ENCODE results near the gene CACNB4.

DNA sequence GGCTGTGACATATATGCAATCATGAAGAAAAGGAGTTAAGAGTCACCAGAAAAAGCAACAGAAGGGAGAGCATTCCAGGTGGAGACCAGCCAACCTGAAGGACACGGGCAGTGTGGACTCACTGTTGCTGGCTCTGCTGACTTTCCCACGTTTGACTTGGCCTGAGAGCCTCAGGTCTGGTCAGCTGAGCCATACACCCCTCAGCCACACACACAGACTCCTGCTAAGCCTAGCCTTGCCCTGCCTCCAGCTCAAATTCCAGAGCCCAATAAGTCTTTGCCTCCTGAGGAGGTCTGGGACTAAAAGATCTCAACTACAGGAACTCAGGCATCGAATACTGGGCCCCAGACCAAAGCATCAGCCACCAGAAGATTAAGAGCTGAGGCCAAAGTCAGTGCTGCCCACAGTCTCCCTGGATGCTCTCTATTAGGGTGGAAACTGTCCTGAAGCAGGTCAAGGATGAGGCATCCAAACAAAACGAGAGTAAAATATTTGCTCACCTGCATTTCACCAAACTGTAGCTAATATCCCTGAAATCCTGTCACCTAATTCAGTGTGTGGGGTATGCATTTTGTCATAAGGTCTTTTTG, 23.3 kb downstream of the CACNB4 start:
- TF ChIP-seq, protein P1, sequence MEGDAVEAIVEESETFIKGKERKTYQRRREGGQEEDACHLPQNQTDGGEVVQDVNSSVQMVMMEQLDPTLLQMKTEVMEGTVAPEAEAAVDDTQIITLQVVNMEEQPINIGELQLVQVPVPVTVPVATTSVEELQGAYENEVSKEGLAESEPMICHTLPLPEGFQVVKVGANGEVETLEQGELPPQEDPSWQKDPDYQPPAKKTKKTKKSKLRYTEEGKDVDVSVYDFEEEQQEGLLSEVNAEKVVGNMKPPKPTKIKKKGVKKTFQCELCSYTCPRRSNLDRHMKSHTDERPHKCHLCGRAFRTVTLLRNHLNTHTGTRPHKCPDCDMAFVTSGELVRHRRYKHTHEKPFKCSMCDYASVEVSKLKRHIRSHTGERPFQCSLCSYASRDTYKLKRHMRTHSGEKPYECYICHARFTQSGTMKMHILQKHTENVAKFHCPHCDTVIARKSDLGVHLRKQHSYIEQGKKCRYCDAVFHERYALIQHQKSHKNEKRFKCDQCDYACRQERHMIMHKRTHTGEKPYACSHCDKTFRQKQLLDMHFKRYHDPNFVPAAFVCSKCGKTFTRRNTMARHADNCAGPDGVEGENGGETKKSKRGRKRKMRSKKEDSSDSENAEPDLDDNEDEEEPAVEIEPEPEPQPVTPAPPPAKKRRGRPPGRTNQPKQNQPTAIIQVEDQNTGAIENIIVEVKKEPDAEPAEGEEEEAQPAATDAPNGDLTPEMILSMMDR (IDR thresholded peaks at IDR 0.05), result no peak
- TF ChIP-seq EP300 (IDR thresholded peaks at IDR 0.05; ENCODE audit: low read depth), result no peak
- TF ChIP-seq POLR2A (IDR thresholded peaks at IDR 0.05), result no peak
